Bronchial epithelial cell (primary cell): Measurements from ENCODE around the gene SIMC1. TPM values are rescaled to one million over a fixed set of nuclear protein-coding genes. Genes with fewer than 3 reads are reported as not detected.

Experiments
- DNase-seq: peaks from one replicate; pipeline ENCODE4 v3.0.0-alpha.2; 2010; ENCODE audit warnings: low read depth
- FAIRE-seq: peaks from 2 replicates; lab custom pipeline; 2011; peaks lifted over from hg19 to GRCh38; lab: Jason Lieb, UNC
- H3K27me3 ChIP-seq: 2 replicates; pipeline ENCODE4 v1.5.1; 2011; ENCODE audit warnings: low read length; ENCODE audit not compliant: control insufficient read depth, insufficient read depth
- H3K36me3 ChIP-seq: 2 replicates; pipeline ENCODE4 v1.5.1; 2011; ENCODE audit warnings: low read length; ENCODE audit not compliant: control insufficient read depth, insufficient read depth
- H3K4me3 ChIP-seq: 2 replicates; pipeline ENCODE4 v1.5.1; 2011; ENCODE audit warnings: mild to moderate bottlenecking, low read depth, low read length, control low read depth
- total RNA-seq: library from RNA; depleted of rRNA; stranded (reverse); fragments of >200 nt; gene quantifications from 2 replicates; pipeline ENCODE4 v1.2.1, GENCODE V29; 2014
- TF ChIP-seq, protein P1 (sequence below): IDR thresholded peaks from 2 replicates; pipeline ENCODE4 v1.5.1; 2011; ENCODE audit warnings: mild to moderate bottlenecking, moderate library complexity, low read length, control low read depth, inconsistent platforms; ENCODE audit not compliant: insufficient read depth, severe bottlenecking

SIMC1 gene
- total RNA-seq, 1 donor from 2014 or later, result 1.3 TPM

DNA sequence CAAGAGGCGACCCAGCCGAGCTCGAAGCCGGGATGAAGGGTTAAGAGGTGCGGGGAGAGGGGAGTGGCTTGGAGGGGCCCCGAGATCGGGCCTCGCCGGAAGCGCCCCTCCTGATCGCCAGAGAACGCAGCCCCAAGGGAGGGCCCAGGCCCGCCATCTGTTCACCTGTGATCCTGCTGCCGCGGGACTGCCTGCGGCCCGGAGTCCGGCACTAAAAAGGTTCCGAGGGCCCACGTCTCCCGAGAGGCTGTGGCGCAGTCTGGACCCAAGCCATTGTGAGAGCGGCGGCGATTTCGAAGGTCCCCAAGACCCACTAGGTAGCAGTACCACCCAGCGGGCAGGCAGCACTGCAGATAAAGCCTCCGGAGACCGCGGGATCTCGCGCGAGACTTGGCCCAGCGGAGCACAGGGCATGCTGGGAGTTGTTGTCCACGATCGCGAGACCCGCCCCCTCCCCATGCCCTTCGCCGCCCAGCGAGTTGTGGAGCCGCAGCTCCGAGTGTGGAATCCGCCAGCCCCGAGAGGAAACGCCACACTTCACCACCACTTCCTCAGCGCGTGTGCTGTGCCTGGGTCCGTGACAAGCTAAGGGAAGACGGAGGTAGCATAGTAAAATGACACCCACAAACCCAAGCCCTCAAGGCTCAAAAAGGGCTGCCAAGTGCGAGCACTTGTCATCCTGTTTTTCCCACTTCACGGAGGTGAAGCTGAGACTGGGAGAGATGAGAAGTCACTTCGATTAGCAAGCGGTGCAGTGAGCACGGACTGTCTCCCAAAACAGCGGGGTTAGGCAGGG lies 123.4 kb downstream of the SIMC1 start, which contains the start of gene KIAA1191:
TSS of gene KIAA1191 (minus strand) at position 328 of the 796 bp plus-strand sequence. CDS start 2,256 bp downstream, outside the sequence.
- H3K36me3 ChIP-seq, result peaks cover 6% of the 10 kb centered on the region
- DNase-seq, result peak; percentile 83
- no peaks in the 10 kb centered on the region for H3K27me3 ChIP-seq
- FAIRE-seq, result no peak
- TF ChIP-seq, protein P1, sequence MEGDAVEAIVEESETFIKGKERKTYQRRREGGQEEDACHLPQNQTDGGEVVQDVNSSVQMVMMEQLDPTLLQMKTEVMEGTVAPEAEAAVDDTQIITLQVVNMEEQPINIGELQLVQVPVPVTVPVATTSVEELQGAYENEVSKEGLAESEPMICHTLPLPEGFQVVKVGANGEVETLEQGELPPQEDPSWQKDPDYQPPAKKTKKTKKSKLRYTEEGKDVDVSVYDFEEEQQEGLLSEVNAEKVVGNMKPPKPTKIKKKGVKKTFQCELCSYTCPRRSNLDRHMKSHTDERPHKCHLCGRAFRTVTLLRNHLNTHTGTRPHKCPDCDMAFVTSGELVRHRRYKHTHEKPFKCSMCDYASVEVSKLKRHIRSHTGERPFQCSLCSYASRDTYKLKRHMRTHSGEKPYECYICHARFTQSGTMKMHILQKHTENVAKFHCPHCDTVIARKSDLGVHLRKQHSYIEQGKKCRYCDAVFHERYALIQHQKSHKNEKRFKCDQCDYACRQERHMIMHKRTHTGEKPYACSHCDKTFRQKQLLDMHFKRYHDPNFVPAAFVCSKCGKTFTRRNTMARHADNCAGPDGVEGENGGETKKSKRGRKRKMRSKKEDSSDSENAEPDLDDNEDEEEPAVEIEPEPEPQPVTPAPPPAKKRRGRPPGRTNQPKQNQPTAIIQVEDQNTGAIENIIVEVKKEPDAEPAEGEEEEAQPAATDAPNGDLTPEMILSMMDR, result peak; percentile 35
- peak within 1 kb of the TSS; percentile 84 for H3K4me3 ChIP-seq

DNA sequence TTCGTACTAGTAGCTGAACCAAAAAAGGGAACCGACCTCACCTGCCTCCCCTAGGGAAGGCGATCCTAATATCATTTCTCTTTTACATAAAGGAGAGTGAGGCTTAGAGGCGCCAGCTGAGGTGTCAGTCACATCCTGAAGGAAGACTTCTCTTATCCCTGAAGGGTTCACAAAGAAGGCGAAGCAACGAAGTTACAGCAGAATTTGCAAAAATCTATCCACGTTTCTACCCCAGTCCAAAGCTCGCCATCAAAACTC lies 123.9 kb downstream of the SIMC1 start:
- no peaks in the 10 kb centered on the region for H3K27me3 ChIP-seq
- peaks cover 5% of the 10 kb centered on the region for H3K36me3 ChIP-seq
- DNase-seq (no peak), FAIRE-seq (no peak)
- peak overlapping the region; percentile 84 for H3K4me3 ChIP-seq
- TF ChIP-seq, protein P1, result no peak

DNA sequence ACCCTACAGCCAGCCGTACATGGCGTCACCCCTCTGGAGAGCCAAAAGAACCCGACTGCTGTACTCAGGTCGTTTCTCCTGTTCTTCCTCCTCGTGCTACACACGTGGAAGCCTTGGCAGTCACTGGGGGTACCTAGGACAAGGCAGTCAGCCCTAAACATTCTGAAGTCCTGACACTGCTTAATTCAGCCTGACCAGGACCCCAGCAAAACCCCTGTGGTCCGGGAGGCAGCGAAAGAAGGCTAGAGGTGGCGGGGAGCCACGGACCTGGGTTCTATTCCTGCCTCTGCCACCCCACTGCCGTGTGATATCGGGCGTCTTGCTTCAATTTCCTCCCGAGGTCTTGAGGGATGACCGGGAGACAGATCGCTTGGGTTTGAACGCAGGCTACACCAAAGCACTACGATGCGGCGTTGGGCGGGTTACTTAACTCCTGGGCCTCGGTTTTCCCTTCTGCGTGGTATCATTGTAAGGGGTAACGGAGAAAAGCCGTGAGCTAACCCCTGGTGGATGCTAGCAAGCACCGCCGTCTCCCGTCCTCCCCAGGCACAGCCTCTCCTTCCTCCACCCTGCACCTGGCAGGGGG lies 126.6 kb downstream of the SIMC1 start:
- H3K4me3 ChIP-seq, result peak overlapping the region; percentile 70
- no peak for FAIRE-seq

DNA sequence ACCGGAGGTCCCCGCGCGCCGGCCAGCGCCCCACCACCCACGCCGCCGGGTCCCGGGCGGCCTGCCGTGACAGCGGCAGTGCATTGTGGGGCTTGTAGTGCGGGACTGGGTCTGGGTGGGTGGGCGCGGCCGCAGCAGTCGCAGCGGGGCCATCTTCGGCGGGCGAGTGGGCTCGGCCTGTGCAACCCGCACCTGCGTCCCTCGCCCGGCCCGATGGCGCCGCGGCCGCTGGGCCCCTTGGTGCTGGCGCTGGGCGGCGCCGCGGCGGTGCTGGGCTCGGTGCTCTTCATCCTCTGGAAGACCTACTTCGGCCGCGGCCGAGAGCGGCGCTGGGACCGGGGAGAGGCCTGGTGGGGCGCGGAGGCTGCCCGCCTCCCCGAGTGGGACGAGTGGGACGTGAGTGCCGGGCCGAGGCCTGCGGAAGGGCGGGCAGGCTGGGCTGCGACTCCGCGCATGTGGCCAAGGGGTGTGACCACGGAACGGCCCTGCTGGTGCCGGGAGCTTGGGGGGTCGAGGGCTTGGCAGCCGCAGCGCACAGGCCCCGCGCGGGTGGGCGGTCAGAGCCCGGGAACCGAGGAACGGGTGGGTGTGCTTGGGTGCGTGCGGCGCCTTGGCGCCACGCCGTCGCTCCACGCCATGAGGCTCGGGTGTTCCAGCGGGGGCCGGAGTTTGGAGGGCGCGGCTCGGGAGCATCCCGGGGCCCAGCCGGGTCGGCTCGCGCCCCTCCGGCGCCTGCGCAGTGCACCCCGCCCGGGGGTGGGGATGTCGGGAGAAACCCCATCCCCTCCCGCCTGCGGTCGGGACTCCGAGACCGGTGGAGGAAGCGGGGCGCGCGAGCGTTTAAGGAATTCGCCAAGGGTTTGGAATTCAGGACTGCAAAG lies 127.4 kb downstream of the SIMC1 start, which contains the start of gene ARL10:
TSS of gene ARL10 (plus strand) at position 137 of the 881 bp plus-strand sequence. CDS start at position 214, 77 bp downstream.
- DNase-seq (peak; percentile 18), FAIRE-seq (no peak)
- H3K27me3 ChIP-seq, result no peaks in the 10 kb centered on the region
- H3K4me3 ChIP-seq, result peak within 1 kb of the TSS; percentile 70
- peaks cover 5% of the 10 kb centered on the region for H3K36me3 ChIP-seq
- TF ChIP-seq, protein P1, result no peak

More for the DNA sequence above, 126.6 kb downstream of the SIMC1 start:
- Histone ChIP-seq H3K36me3 (peaks cover 3% of the 10 kb centered on the region), H3K27me3 (no peaks in the 10 kb centered on the region)
- DNase-seq, result peak; percentile 7
- TF ChIP-seq, protein P1, result no peak

DNA sequence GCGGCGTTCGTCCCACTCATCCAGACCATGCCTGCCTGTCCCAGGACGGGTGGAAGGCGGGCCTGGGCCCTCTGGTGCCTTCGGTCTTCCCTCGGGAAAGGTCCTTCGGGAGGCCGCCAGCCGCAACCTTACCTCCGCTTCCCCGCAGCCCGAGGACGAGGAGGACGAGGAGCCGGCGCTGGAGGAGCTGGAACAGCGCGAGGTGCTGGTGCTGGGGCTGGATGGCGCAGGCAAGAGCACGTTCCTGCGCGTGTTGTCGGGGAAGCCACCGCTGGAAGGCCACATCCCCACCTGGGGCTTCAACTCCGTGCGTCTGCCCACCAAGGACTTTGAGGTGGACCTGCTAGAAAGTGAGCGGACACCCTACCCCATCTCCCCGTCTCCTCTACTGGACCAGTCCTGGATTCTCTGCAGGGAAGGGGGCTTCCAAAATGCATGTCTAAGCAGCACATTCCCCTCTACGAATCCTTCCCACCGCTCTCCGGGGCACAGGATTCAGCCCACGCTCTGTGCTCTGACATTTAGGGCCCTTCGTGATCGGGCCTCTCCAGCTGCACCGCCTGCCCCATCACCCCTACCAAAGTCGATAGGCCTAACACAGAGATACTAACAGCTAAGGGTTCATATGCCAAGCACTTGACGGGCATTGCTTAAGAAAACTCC lies 128.1 kb downstream of the SIMC1 start:
- no peaks in the 10 kb centered on the region for H3K27me3 ChIP-seq
- TF ChIP-seq, protein P1, result no peak
- H3K36me3 ChIP-seq, result peaks cover 5% of the 10 kb centered on the region
- no peak for FAIRE-seq
- no peak for DNase-seq
- H3K4me3 ChIP-seq, result peak overlapping the region; percentile 70
